Cerebellar nuclear complex (tissue), 1 donor: Measurements from ENCODE around the gene FAM170B.

Experiments
- DNase-seq, 2 experiments: peaks; one replicate each; lab custom pipeline; 2025; lab: John Stamatoyannopoulos, UW

The FAM170B gene

GRCh38 chr10:49123981-49124950 lies 9.6 kb downstream of the FAM170B start:
- DNase-seq: no peak

GRCh38 chr10:49120911-49121310 lies 12.9 kb downstream of the FAM170B start:
- DNase-seq: no peak

GRCh38 chr10:49119746-49120145 lies 14.1 kb downstream of the FAM170B start:
- no peak for DNase-seq

- no peak for DNase-seq
Measured at GRCh38 chr10:49118430-49119074, 15.3 kb downstream of the FAM170B start.

GRCh38 chr10:49117376-49118070 lies 16.3 kb downstream of the FAM170B start:
- DNase-seq: no peak

- no peak for DNase-seq
Measured at GRCh38 chr10:49116509-49117375, 17.1 kb downstream of the FAM170B start.

GRCh38 chr10:49115796-49116508 lies 17.9 kb downstream of the FAM170B start:
- DNase-seq: no peak

- DNase-seq: no peak
Measured at GRCh38 chr10:49115015-49115795, 18.6 kb downstream of the FAM170B start, which contains the start of gene VSTM4. VSTM4 (minus strand) TSS chr10:49115522; CDS start chr10:49115485, 37 bp downstream.

GRCh38 chr10:49114718-49115014 lies 19.2 kb downstream of the FAM170B start:
- DNase-seq: no peak

- DNase-seq: no peak
Measured at GRCh38 chr10:49113741-49114141, 20.1 kb downstream of the FAM170B start.

GRCh38 chr10:49112851-49113250 lies 21.0 kb downstream of the FAM170B start:
- no peak for DNase-seq

GRCh38 chr10:49112098-49112497 lies 21.7 kb downstream of the FAM170B start:
- no peak for DNase-seq

GRCh38 chr10:49111320-49111698 lies 22.5 kb downstream of the FAM170B start:
- no peak for DNase-seq

- no peak for DNase-seq
Measured at GRCh38 chr10:49110684-49111319, 23.0 kb downstream of the FAM170B start.

GRCh38 chr10:49109669-49110340 lies 24.0 kb downstream of the FAM170B start:
- DNase-seq: no peak

GRCh38 chr10:49108656-49109055 lies 25.2 kb downstream of the FAM170B start:
- DNase-seq: no peak

- no peak for DNase-seq
Measured at GRCh38 chr10:49107887-49108267, 25.9 kb downstream of the FAM170B start.

- DNase-seq: no peak
Measured at GRCh38 chr10:49107111-49107886, 26.5 kb downstream of the FAM170B start.
